ENCODE measurements around the gene GNA14.

GNA14 gene

GRCh38 chr9:77598991-77599390 lies 49.1 kb downstream of the GNA14 start:
- Histone ChIP-seq H3K36me3 (replicated peaks; ENCODE audit: low read depth, low read length) (no peaks in the 10 kb centered on the region), H3K4me1 (ENCODE audit: low read length) (0 out of 2 replicates have a peak, but pooled peaks cover 5% of the 10 kb centered on the region), H3K79me2 (ENCODE audit: low read length) (no peaks in the 10 kb centered on the region), H3K4me3 (ENCODE audit: low read length) (no peak overlapping the region), H3K9ac (ENCODE audit: low read length) (no peak overlapping the region), H4K20me1 (ENCODE audit: insufficient read depth, low read length) (no peaks in the 10 kb centered on the region), H3K4me2 (ENCODE audit: low read length) (no peak overlapping the region), H3K27me3 (ENCODE audit: low read depth, low read length) (no peaks in the 10 kb centered on the region), H3K9me3 (ENCODE audit: insufficient read depth, low read length) (no peaks in the 10 kb centered on the region), H3K27ac (ENCODE audit: low read length) (no peak overlapping the region), H2AFZ (ENCODE audit: low read depth, low read length) (no peak overlapping the region)
- TF ChIP-seq EZH2phosphoT487 (IDR thresholded peaks at IDR 0.05; ENCODE audit: low read depth) (no peak), CTCF (IDR thresholded peaks at IDR 0.05; ENCODE audit: low read depth, low read length) (no peak)

- H3K9ac ChIP-seq (ENCODE audit: low read length): no peak overlapping the region
- 0 out of 2 replicates have a peak, but pooled peaks cover 5% of the 10 kb centered on the region for H3K4me1 ChIP-seq (ENCODE audit: low read length)
- no peak overlapping the region for H3K4me3 ChIP-seq (ENCODE audit: low read length)
- no peaks in the 10 kb centered on the region for H3K79me2 ChIP-seq (ENCODE audit: low read length)
- H3K27ac ChIP-seq (ENCODE audit: low read length): no peak overlapping the region
- H3K27me3 ChIP-seq (ENCODE audit: low read depth, low read length): no peaks in the 10 kb centered on the region
- H3K9me3 ChIP-seq (ENCODE audit: insufficient read depth, low read length): no peaks in the 10 kb centered on the region
- no peak overlapping the region for H3K4me2 ChIP-seq (ENCODE audit: low read length)
- no peak overlapping the region for H2AFZ ChIP-seq (ENCODE audit: low read depth, low read length)
- no peak for TF ChIP-seq EZH2phosphoT487 (IDR thresholded peaks at IDR 0.05; ENCODE audit: low read depth)
- TF ChIP-seq CTCF (IDR thresholded peaks at IDR 0.05; ENCODE audit: low read depth, low read length): no peak
- no peaks in the 10 kb centered on the region for H3K36me3 ChIP-seq (replicated peaks; ENCODE audit: low read depth, low read length)
- H4K20me1 ChIP-seq (ENCODE audit: insufficient read depth, low read length): no peaks in the 10 kb centered on the region
Measured at GRCh38 chr9:77598524-77598923, 49.6 kb downstream of the GNA14 start.

GRCh38 chr9:77597057-77597456 lies 51.1 kb downstream of the GNA14 start:
- no peaks in the 10 kb centered on the region for H3K79me2 ChIP-seq (ENCODE audit: low read length)
- no peaks in the 10 kb centered on the region for H3K27me3 ChIP-seq (ENCODE audit: low read depth, low read length)
- TF ChIP-seq EZH2phosphoT487 (IDR thresholded peaks at IDR 0.05; ENCODE audit: low read depth): no peak
- TF ChIP-seq CTCF (IDR thresholded peaks at IDR 0.05; ENCODE audit: low read depth, low read length): no peak
- 0 out of 2 replicates have a peak, but pooled peaks cover 5% of the 10 kb centered on the region for H3K4me1 ChIP-seq (ENCODE audit: low read length)
- H3K4me3 ChIP-seq (ENCODE audit: low read length): no peak overlapping the region
- H3K9me3 ChIP-seq (ENCODE audit: insufficient read depth, low read length): no peaks in the 10 kb centered on the region
- H3K36me3 ChIP-seq (replicated peaks; ENCODE audit: low read depth, low read length): no peaks in the 10 kb centered on the region
- H3K9ac ChIP-seq (ENCODE audit: low read length): no peak overlapping the region
- H2AFZ ChIP-seq (ENCODE audit: low read depth, low read length): no peak overlapping the region
- H3K4me2 ChIP-seq (ENCODE audit: low read length): no peak overlapping the region
- H3K27ac ChIP-seq (ENCODE audit: low read length): no peak overlapping the region
- no peaks in the 10 kb centered on the region for H4K20me1 ChIP-seq (ENCODE audit: insufficient read depth, low read length)

- H3K4me3 ChIP-seq (ENCODE audit: low read length): no peak overlapping the region
- H3K9me3 ChIP-seq (ENCODE audit: insufficient read depth, low read length): no peaks in the 10 kb centered on the region
- H3K4me1 ChIP-seq (ENCODE audit: low read length): no peaks in the 10 kb centered on the region
- no peaks in the 10 kb centered on the region for H3K79me2 ChIP-seq (ENCODE audit: low read length)
- no peak overlapping the region for H3K9ac ChIP-seq (ENCODE audit: low read length)
- H2AFZ ChIP-seq (ENCODE audit: low read depth, low read length): no peak overlapping the region
- no peaks in the 10 kb centered on the region for H4K20me1 ChIP-seq (ENCODE audit: insufficient read depth, low read length)
- no peak overlapping the region for H3K27ac ChIP-seq (ENCODE audit: low read length)
- H3K4me2 ChIP-seq (ENCODE audit: low read length): no peak overlapping the region
- H3K27me3 ChIP-seq (ENCODE audit: low read depth, low read length): no peaks in the 10 kb centered on the region
- TF ChIP-seq EZH2phosphoT487 (IDR thresholded peaks at IDR 0.05; ENCODE audit: low read depth) (no peak), CTCF (IDR thresholded peaks at IDR 0.05; ENCODE audit: low read depth, low read length) (no peak)
- no peaks in the 10 kb centered on the region for H3K36me3 ChIP-seq (replicated peaks; ENCODE audit: low read depth, low read length)
Measured at GRCh38 chr9:77595426-77596095, 52.6 kb downstream of the GNA14 start.
